OCI-LY1 (cell line): Measurements from ENCODE around the gene PREX1.

Experiments
- EZH2 ChIP-seq: fragments of 200-600 bp; sonication (generic), shearing (Covaris generic); IDR thresholded peaks from 2 replicates; pipeline ENCODE4 v1.8.0; 2017; ENCODE audit warnings: borderline replicate concordance, mixed run types, mild to moderate bottlenecking, antibody characterized with exemption, low read length, moderate library complexity, mixed read lengths
- TF ChIP-seq, protein P1 (sequence below): fragments of 200-600 bp; sonication (generic), shearing (Covaris generic); IDR thresholded peaks from 2 replicates; pipeline ENCODE4 v1.5.1; 2017; ENCODE audit warnings: mild to moderate bottlenecking, antibody characterized with exemption, low read length, moderate library complexity, mixed read lengths

DNA sequence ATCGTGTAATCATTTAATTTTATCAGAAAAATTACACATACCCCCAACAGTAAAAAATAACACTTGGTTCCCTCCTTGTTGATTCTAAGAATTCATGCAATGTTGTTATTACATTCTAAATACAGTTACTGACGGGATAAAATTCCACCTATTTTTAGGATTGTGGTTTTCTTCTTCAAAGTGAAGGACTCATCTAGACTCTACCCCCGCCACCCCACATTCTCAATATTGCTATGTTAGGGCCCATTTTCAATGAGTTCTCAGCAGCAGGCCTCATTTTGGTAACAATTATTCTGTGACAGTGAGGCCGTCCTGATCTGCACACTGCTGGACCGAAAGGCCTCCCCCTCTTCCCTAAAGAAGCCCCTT is 43.5 kb downstream of the PREX1 start:
- TF ChIP-seq, protein P1, sequence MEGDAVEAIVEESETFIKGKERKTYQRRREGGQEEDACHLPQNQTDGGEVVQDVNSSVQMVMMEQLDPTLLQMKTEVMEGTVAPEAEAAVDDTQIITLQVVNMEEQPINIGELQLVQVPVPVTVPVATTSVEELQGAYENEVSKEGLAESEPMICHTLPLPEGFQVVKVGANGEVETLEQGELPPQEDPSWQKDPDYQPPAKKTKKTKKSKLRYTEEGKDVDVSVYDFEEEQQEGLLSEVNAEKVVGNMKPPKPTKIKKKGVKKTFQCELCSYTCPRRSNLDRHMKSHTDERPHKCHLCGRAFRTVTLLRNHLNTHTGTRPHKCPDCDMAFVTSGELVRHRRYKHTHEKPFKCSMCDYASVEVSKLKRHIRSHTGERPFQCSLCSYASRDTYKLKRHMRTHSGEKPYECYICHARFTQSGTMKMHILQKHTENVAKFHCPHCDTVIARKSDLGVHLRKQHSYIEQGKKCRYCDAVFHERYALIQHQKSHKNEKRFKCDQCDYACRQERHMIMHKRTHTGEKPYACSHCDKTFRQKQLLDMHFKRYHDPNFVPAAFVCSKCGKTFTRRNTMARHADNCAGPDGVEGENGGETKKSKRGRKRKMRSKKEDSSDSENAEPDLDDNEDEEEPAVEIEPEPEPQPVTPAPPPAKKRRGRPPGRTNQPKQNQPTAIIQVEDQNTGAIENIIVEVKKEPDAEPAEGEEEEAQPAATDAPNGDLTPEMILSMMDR = no peak
- no peak for TF ChIP-seq EZH2
